Measurements from ENCODE around the gene HTRA1. TPM values are rescaled to one million over a fixed set of nuclear protein-coding genes. Genes with fewer than 3 reads are reported as not detected.

HTRA1 gene
- total RNA-seq, 1 experiment from 2014 or later: 18.6 TPM

DNA sequence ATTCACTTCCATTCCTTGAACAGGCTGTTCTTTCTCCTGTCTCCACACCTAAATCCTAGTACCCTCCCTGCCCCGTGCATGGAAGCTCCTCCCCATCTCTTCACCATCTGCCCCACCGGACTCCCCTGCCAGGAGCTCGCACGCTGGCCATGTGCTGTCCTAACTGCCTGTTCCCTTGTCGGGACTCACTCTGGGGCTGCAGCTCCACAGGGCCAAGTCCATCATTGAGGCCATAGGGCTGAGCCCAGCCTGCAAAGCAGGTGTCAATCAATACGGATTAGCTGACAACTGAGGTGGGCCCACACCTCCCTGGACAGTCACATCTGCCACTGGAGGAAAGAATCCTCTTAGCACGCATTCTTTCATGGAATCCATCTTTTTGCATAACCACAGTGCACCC, 57.8 kb downstream of the HTRA1 start:
- intact Hi-C loops (cut with micrococcal nuclease): no loop called here
- Histone ChIP-seq H3K4me2 (ENCODE audit: low read length) (no peak overlapping the region), H3K9me2 (replicated peaks; ENCODE audit: low read length) (no peaks in the 10 kb centered on the region), H3K36me3 (ENCODE audit: low read depth, low read length) (no peaks in the 10 kb centered on the region), H3K27ac (ENCODE audit: low read length) (no peak overlapping the region), H3K9me3 (ENCODE audit: low read length) (no peaks in the 10 kb centered on the region), H3K9ac (ENCODE audit: low read length) (no peak overlapping the region), H3K4me1 (ENCODE audit: insufficient read depth, low read length) (no peaks in the 10 kb centered on the region), H2AFZ (ENCODE audit: low read length) (no peak overlapping the region), H3F3A (ENCODE audit: low read length, unreplicated experiment) (no peaks in the 10 kb centered on the region), H3K4me3 (ENCODE audit: low read length) (no peak overlapping the region), H3K79me2 (ENCODE audit: low read length) (no peaks in the 10 kb centered on the region), H4K20me1 (ENCODE audit: low read length) (no peaks in the 10 kb centered on the region), H3K27me3 (ENCODE audit: low read length) (no peaks in the 10 kb centered on the region)
- DNase-seq (no peak), ATAC-seq (no peak)
- ChIA-PET POLR2A (ENCODE audit: unreplicated experiment) (no interaction called here), CTCF (no interaction called here)
- BruUV-seq (replicated peaks): no TSS peak
- TF ChIP-seq EZH2phosphoT487 (IDR thresholded peaks at IDR 0.05; ENCODE audit: borderline replicate concordance, low read length) (no peak), EZH2 (IDR thresholded peaks at IDR 0.05; ENCODE audit: low read length, unreplicated experiment) (no peak)
- TF ChIP-seq, protein P1, sequence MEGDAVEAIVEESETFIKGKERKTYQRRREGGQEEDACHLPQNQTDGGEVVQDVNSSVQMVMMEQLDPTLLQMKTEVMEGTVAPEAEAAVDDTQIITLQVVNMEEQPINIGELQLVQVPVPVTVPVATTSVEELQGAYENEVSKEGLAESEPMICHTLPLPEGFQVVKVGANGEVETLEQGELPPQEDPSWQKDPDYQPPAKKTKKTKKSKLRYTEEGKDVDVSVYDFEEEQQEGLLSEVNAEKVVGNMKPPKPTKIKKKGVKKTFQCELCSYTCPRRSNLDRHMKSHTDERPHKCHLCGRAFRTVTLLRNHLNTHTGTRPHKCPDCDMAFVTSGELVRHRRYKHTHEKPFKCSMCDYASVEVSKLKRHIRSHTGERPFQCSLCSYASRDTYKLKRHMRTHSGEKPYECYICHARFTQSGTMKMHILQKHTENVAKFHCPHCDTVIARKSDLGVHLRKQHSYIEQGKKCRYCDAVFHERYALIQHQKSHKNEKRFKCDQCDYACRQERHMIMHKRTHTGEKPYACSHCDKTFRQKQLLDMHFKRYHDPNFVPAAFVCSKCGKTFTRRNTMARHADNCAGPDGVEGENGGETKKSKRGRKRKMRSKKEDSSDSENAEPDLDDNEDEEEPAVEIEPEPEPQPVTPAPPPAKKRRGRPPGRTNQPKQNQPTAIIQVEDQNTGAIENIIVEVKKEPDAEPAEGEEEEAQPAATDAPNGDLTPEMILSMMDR (conservative IDR thresholded peaks at IDR 0.05; ENCODE audit: low read depth, low read length): no peak

DNA sequence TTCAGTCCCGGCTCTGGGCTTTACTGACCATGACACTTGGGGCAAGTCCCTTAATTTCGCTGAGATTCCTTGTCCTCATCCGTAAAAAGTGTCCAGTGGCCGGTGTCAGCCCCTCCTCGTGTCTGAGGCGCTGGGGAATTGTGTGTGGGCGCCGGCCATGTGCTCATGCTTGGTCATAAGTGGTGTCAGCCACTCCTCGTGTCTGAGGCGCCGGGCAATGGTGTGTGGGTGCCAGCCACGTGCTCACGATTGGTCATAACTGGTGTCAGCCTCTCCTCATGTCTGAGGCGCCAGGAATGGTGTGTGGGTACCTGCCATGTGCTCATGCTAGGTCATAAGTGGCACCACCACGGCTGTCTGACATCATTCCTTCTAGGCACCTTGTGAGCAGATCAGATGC, 58.5 kb downstream of the HTRA1 start:
- no peak overlapping the region for H3K27ac ChIP-seq (ENCODE audit: low read length)
- H3K27me3 ChIP-seq (ENCODE audit: low read length): no peaks in the 10 kb centered on the region
- H3K9ac ChIP-seq (ENCODE audit: low read length): no peak overlapping the region
- no peak for ATAC-seq
- H3K4me3 ChIP-seq (ENCODE audit: low read length): no peak overlapping the region
- H2AFZ ChIP-seq (ENCODE audit: low read length): no peak overlapping the region
- no TSS peak for BruUV-seq (replicated peaks)
- no peaks in the 10 kb centered on the region for H3K9me2 ChIP-seq (replicated peaks; ENCODE audit: low read length)
- H3F3A ChIP-seq (ENCODE audit: low read length, unreplicated experiment): no peaks in the 10 kb centered on the region
- no peaks in the 10 kb centered on the region for H3K4me1 ChIP-seq (ENCODE audit: insufficient read depth, low read length)
- no peaks in the 10 kb centered on the region for H3K9me3 ChIP-seq (ENCODE audit: low read length)
- TF ChIP-seq, protein P1 (conservative IDR thresholded peaks at IDR 0.05; ENCODE audit: low read depth, low read length): no peak
- no peak for DNase-seq
- intact Hi-C loops (cut with micrococcal nuclease): no loop called here
- no peaks in the 10 kb centered on the region for H3K36me3 ChIP-seq (ENCODE audit: low read depth, low read length)
- POLR2A ChIA-PET (ENCODE audit: unreplicated experiment): no interaction called here
- CTCF ChIA-PET: no interaction called here
- H3K4me2 ChIP-seq (ENCODE audit: low read length): no peak overlapping the region
- no peaks in the 10 kb centered on the region for H4K20me1 ChIP-seq (ENCODE audit: low read length)
- no peaks in the 10 kb centered on the region for H3K79me2 ChIP-seq (ENCODE audit: low read length)

DNA sequence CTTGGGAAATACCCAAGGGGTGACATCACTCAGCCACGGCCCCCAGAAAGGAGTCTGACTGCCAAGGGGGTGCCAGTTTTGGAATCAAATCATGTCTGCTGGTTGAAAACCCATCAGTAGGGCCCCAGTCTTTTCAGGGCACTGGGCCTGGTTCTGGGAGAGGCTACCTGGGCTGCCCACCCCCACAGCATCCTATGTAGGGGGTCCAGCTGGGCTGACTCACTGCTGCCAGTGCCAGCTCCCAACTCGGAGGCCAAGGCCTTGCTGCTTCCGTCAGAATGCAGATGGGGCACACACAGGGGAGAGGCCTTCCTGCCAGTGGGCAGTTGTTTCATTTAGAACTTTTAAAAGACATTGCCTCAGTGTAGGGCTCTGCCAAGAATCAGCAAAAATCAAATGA, 59.7 kb downstream of the HTRA1 start:
- no peaks in the 10 kb centered on the region for H3F3A ChIP-seq (ENCODE audit: low read length, unreplicated experiment)
- no peak overlapping the region for H3K27ac ChIP-seq (ENCODE audit: low read length)
- no peak overlapping the region for H3K4me3 ChIP-seq (ENCODE audit: low read length)
- no peaks in the 10 kb centered on the region for H3K36me3 ChIP-seq (ENCODE audit: low read depth, low read length)
- no peaks in the 10 kb centered on the region for H4K20me1 ChIP-seq (ENCODE audit: low read length)
- H3K9ac ChIP-seq (ENCODE audit: low read length): no peak overlapping the region
- H3K79me2 ChIP-seq (ENCODE audit: low read length): no peaks in the 10 kb centered on the region
- ATAC-seq (no peak), DNase-seq (no peak)
- intact Hi-C loops (cut with micrococcal nuclease): no loop called here
- no peak overlapping the region for H3K4me2 ChIP-seq (ENCODE audit: low read length)
- no peaks in the 10 kb centered on the region for H3K27me3 ChIP-seq (ENCODE audit: low read length)
- CTCF ChIA-PET: no interaction called here
- TF ChIP-seq, protein P1 (conservative IDR thresholded peaks at IDR 0.05; ENCODE audit: low read depth, low read length): no peak
- TF ChIP-seq EZH2 (IDR thresholded peaks at IDR 0.05; ENCODE audit: low read length, unreplicated experiment) (no peak), EZH2phosphoT487 (IDR thresholded peaks at IDR 0.05; ENCODE audit: borderline replicate concordance, low read length) (no peak)
- H3K9me3 ChIP-seq (ENCODE audit: low read length): no peaks in the 10 kb centered on the region
- POLR2A ChIA-PET (ENCODE audit: unreplicated experiment): no interaction called here
- no TSS peak for BruUV-seq (replicated peaks)
- H2AFZ ChIP-seq (ENCODE audit: low read length): no peak overlapping the region
- no peaks in the 10 kb centered on the region for H3K4me1 ChIP-seq (ENCODE audit: insufficient read depth, low read length)
- no peaks in the 10 kb centered on the region for H3K9me2 ChIP-seq (replicated peaks; ENCODE audit: low read length)
